Erythroblast (primary cell): ENCODE results near the gene SMIM33.

Source experiments
- GATA1 ChIP-seq: IDR thresholded peaks from 2 replicates; pipeline ENCODE4 v1.6.1; 2011; ENCODE audit warnings: low read depth, mild to moderate bottlenecking, control low read depth, low read length, moderate library complexity
- POLR2A ChIP-seq: IDR thresholded peaks from 2 replicates; pipeline ENCODE4 v1.6.1; 2011; ENCODE audit warnings: mild to moderate bottlenecking, low read length

GRCh38 chr5:139470821-139471300 is at the start of gene SMIM33:
- TF ChIP-seq POLR2A (no peak), GATA1 (no peak)
